Articular chondrocyte of knee joint (primary cell): ENCODE measurements around the gene POLR3E. TPM values are rescaled to one million over a fixed set of nuclear protein-coding genes. Genes with fewer than 3 reads are reported as not detected.

Experiments used
- total RNA-seq: library from RNA; depleted of rRNA; stranded (reverse); fragments of >200 nt; gene quantifications from 2 replicates; pipeline ENCODE4 v1.2.3, GENCODE V29; 2012

POLR3E gene
- total RNA-seq: 17.3 and 20.1 TPM in 2 replicates

GRCh38 chr16:22297114-22297870 is at the start of gene POLR3E:
TSS of gene POLR3E (plus strand) at chr16:22297409. CDS start at chr16:22302969, 5,560 bp downstream.

DNA sequence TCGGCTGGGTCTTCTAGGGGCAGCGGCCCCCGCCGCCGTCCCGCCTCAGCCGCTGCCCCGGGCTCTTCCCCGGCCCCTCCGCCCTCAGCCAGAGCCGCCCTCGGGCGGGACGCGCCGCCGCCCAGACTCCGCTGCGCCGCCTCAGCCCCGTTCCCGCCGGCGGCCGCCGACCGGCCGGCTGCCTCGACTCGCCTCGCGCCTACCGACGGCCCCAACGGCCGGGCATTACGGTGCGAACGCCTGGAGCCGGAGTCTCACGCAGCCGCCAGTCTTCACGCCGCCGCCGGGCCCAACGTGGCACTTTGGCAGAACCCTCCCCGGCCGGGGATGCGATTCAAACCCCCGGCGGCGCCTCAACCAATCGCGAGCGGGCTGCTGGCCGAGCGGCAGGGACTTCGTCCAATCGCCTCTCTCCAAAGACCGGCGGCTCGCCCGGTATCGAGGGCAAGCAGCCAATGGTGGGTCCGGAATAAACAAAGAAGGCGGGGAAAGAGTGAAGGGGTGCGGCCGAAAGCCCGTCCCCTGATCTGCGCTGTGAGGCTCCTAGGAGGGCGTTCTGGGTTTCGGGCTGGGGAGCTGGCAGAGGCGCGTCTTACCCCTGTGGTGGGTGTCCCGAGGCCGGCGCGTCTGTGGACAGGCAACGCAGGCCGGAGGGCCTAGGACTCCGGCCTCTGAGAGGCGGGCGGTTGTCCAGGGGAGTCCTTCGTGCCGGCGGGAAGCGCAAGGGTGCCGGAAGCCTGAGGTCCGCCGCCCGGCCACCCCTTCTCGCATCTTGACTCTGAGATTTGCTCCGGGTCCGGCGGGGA is 77.3 kb downstream of the POLR3E start, which contains the start of gene CDR2:
Gene CDR2 (minus strand): TSS at position 309 of the 806 bp plus-strand sequence. CDS start 310 bp downstream, outside the sequence.

Other genes with a start within 250 kb of the POLR3E start
- gene VWA3A, start 204.9 kb upstream of the POLR3E start, total RNA-seq: 0.43 TPM in 1 of 2 replicates, not detected in the other
- gene SDR42E2, start 134.9 kb upstream of the POLR3E start, total RNA-seq: not detected in 2 replicates
- 41.2 and 52.0 TPM in 2 replicates for gene EEF2K, start 91.1 kb upstream of the POLR3E start, total RNA-seq
- gene CDR2, start 77.2 kb downstream of the POLR3E start, total RNA-seq: 46.6 and 47.7 TPM in 2 replicates
- gene NPIPB5, start 213.5 kb downstream of the POLR3E start, total RNA-seq: 119 and 147 TPM in 2 replicates